HepG2 (cell line): Measurements from ENCODE around the gene MIF. TPM values are rescaled to one million over a fixed set of nuclear protein-coding genes. Genes with fewer than 3 reads are reported as not detected.

Experiments used
- ATAC-seq: fragments of 200-7000 bp; cut with Tn5 transposase; 3 replicates; pipeline ENCODE4 v1.9.1; 2020; ENCODE audit warnings: mild to moderate bottlenecking, moderate library complexity
- BruUV-seq: library from RNA; stranded (reverse); fragments of 400-500 nt; replicated peaks from 2 replicates; lab custom pipeline; 2021; lab: Mats Ljungman, UMichigan
- CTCF ChIA-PET: fragments of 300-600 bp; formaldehyde crosslinking; extraction: SDS; loops from one replicate; lab custom pipeline; 2021; ENCODE audit warnings: low total read pairs, inconsistent platforms, low intra/inter-chr PET ratio; lab: Yijun Ruan, JAX
- POLR2A ChIA-PET: fragments of 350-600 bp; sonication (Branson Sonifier 250); formaldehyde crosslinking; loops from one replicate; lab custom pipeline; 2020; ENCODE audit warnings: antibody characterized with exemption, inconsistent platforms; lab: Yijun Ruan, JAX
- DNase-seq: peaks from one replicate; pipeline ENCODE4 v3.0.0-alpha.2; 2015; ENCODE audit warnings: low spot score
- FAIRE-seq: peaks from 3 replicates; lab custom pipeline; 2011; peaks lifted over from hg19 to GRCh38; lab: Jason Lieb, UNC
- H2AFZ ChIP-seq: one replicate; pipeline ENCODE4 v1.6.1; 2011; ENCODE audit warnings: low read length, inconsistent platforms
- H3K27ac ChIP-seq: fragments of 300-600 bp; 3 replicates; pipeline ENCODE4 v1.8.0; 2011; ENCODE audit warnings: mixed run types, mild to moderate bottlenecking, mixed read lengths, low read length, inconsistent platforms; ENCODE audit not compliant: insufficient read depth; ENCODE audit errors: extremely low read length
- H3K27me3 ChIP-seq, 2 experiments: fragments of 200-600 bp in 1 of 2; 2 replicates in 1 of 2; 3 replicates in 1 of 2; pipeline versions ENCODE4 v1.6.0 to v1.8.0; 2011; ENCODE audit warnings: low read length in 2 of 2, mild to moderate bottlenecking in 2 of 2, moderate library complexity in 2 of 2, inconsistent platforms in 1 of 2; ENCODE audit not compliant: insufficient read depth in 2 of 2, control insufficient read depth in 1 of 2
- H3K36me3 ChIP-seq, 2 experiments: fragments of 200-600 bp in 1 of 2; replicated peaks in 1 of 2; 2 replicates in 1 of 2; 3 replicates in 1 of 2; pipeline versions ENCODE4 v1.5.1 to v1.8.0; 2011; ENCODE audit warnings: low read length in 2 of 2, inconsistent platforms in 1 of 2; ENCODE audit not compliant: insufficient read depth in 2 of 2, control insufficient read depth in 1 of 2
- H3K4me1 ChIP-seq: 2 replicates; pipeline ENCODE4 v1.5.1; 2012; ENCODE audit warnings: low read length, inconsistent platforms; ENCODE audit not compliant: insufficient read depth
- H3K4me2 ChIP-seq: 2 replicates; pipeline ENCODE4 v1.6.0; 2011; ENCODE audit warnings: low read depth, low read length, inconsistent platforms
- H3K4me3 ChIP-seq, 3 experiments: fragments of 200-600 bp in 1 of 3; sonication (generic), shearing (Covaris generic) in 1 of 3; replicated peaks in 1 of 3; 2 replicates each; pipeline ENCODE4 v1.5.1; 2011 to 2016; ENCODE audit warnings: low read length in 3 of 3, inconsistent platforms in 2 of 3, low read depth in 2 of 3, mild to moderate bottlenecking in 2 of 3, control low read depth in 1 of 3, mixed read lengths in 1 of 3; ENCODE audit not compliant: insufficient read depth in 1 of 3
- H3K79me2 ChIP-seq: one replicate; pipeline ENCODE4 v1.6.1; 2011; ENCODE audit warnings: low read length, inconsistent platforms; ENCODE audit not compliant: insufficient read depth
- H3K9ac ChIP-seq: 2 replicates; pipeline ENCODE4 v1.6.0; 2011; ENCODE audit warnings: mild to moderate bottlenecking, low read depth, low read length, inconsistent platforms; ENCODE audit not compliant: insufficient read depth
- H3K9me3 ChIP-seq: 2 replicates; pipeline ENCODE4 v1.5.1; 2012; ENCODE audit warnings: mild to moderate bottlenecking, low read length
- H4K20me1 ChIP-seq: 2 replicates; pipeline ENCODE4 v1.6.0; 2011; ENCODE audit warnings: inconsistent platforms, mild to moderate bottlenecking, low read length, moderate library complexity; ENCODE audit not compliant: insufficient read depth
- AGO2 ChIP-seq: fragments of 200-400 bp; formaldehyde crosslinking; optimal IDR thresholded peaks from 2 replicates; pipeline ENCODE3; 2017; ENCODE audit warnings: mild to moderate bottlenecking, low read depth, low read length, moderate library complexity
- AKAP8 ChIP-seq: sonication (generic); formaldehyde crosslinking; IDR thresholded peaks from 2 replicates; pipeline ENCODE4 v1.5.1; 2020; ENCODE audit warnings: mild to moderate bottlenecking, missing genetic modification reagents
- ARNT2 ChIP-seq: sonication (generic); formaldehyde crosslinking; IDR thresholded peaks from 2 replicates; pipeline ENCODE4 v1.8.0; 2022; ENCODE audit warnings: mild to moderate bottlenecking, low read depth, missing genetic modification reagents, moderate library complexity
- ELF3 ChIP-seq: IDR thresholded peaks from 2 replicates; pipeline ENCODE4 v1.6.1; 2016; ENCODE audit warnings: missing genetic modification reagents, missing compliant biosample characterization
- GATA4 ChIP-seq: sonication (generic); IDR thresholded peaks from 2 replicates; pipeline ENCODE4 v1.6.1; 2016; ENCODE audit warnings: antibody characterized with exemption, low read depth, borderline replicate concordance
- PHB2 ChIP-seq: fragments of 450-650 bp; IDR thresholded peaks from 2 replicates; pipeline ENCODE4 v1.6.1; 2018; ENCODE audit not compliant: partially characterized antibody
- POLR2A ChIP-seq, 2 experiments: IDR thresholded peaks; 2 replicates each; pipeline ENCODE4 v1.6.1; 2011; ENCODE audit warnings: low read depth in 2 of 2, low read length in 2 of 2, mild to moderate bottlenecking in 1 of 2, moderate library complexity in 1 of 2; ENCODE audit not compliant: insufficient read depth in 1 of 2
- POLR2AphosphoS2 ChIP-seq: IDR thresholded peaks from 2 replicates; pipeline ENCODE4 v1.6.1; 2011; ENCODE audit warnings: low read depth, low read length, improper control_type of control experiment
- POLR2AphosphoS5 ChIP-seq: IDR thresholded peaks from 2 replicates; pipeline ENCODE4 v1.6.1; 2012; ENCODE audit warnings: low read depth, low read length
- ZFP82 ChIP-seq: sonication (generic); formaldehyde crosslinking; IDR thresholded peaks from 2 replicates; pipeline ENCODE4 v1.5.1; 2020; ENCODE audit warnings: mild to moderate bottlenecking, missing genetic modification reagents, borderline replicate concordance
- ZNF383 ChIP-seq: sonication (generic); formaldehyde crosslinking; IDR thresholded peaks from 2 replicates; pipeline ENCODE4 v1.4.0; 2020; ENCODE audit warnings: missing genetic modification reagents, mild to moderate bottlenecking, borderline replicate concordance
- ZNF430 ChIP-seq: sonication (generic); formaldehyde crosslinking; IDR thresholded peaks from 2 replicates; pipeline ENCODE4 v1.9.0; 2021; ENCODE audit warnings: mild to moderate bottlenecking, missing genetic modification reagents
- ZNF768 ChIP-seq: sonication (generic); formaldehyde crosslinking; IDR thresholded peaks from 2 replicates; pipeline ENCODE4 v1.4.0; 2020; ENCODE audit warnings: missing genetic modification reagents
- ZNF879 ChIP-seq: sonication (generic); formaldehyde crosslinking; IDR thresholded peaks from 2 replicates; pipeline ENCODE4 v1.8.1; 2023; ENCODE audit warnings: missing genetic modification reagents
- WGBS: methylation state at CpG from one replicate; pipeline ENCODE4 v1.1.6; 2017; ENCODE audit warnings: low lambda C conversion rate; 5-methylcytosine and 5-hydroxymethylcytosine counted together
- in situ Hi-C: cut with HindIII; loops from 2 replicates; pipeline ENCODE4 v1.10.0; 2017; ENCODE audit warnings: low pct_unique_long_range_greater_than_20kb; ENCODE audit not compliant: extremely low pct_ligation_motif_present
- intact Hi-C: fragments of 100-400 bp; cut with micrococcal nuclease; formaldehyde crosslinking; loops from one replicate; pipeline ENCODE4 v1.10.0; 2022; ENCODE audit not compliant: unreplicated experiment
- polyA plus RNA-seq, 8 experiments: library from polyadenylated mRNA; depleted of rRNA in 3 of 8; stranded (reverse) in 7 of 8; unstranded in 1 of 8; fragments of >200 nt; fragmentation: Illumina TruSeq in 4 of 8; extraction: Trizol in 4 of 8; gene quantifications; 2 replicates each; pipeline versions ENCODE4 v1.2.1 to v1.2.3, GENCODE V29; 2011 to 2016; ENCODE audit warnings: low read depth in 4 of 8, missing spikeins in 1 of 8, mixed read lengths in 1 of 8; ENCODE audit not compliant: insufficient read depth in 1 of 8
- total RNA-seq, 5 experiments: library from RNA; depleted of rRNA; stranded (reverse); fragments of >200 nt; fragmentation: Illumina TruSeq; extraction: Trizol; gene quantifications; 2 replicates each; pipeline ENCODE4 v1.2.3, GENCODE V29; 2016; ENCODE audit warnings: low read depth in 1 of 5
- TF ChIP-seq, protein P1 (sequence below): sonication (generic); formaldehyde crosslinking; IDR thresholded peaks from 2 replicates; pipeline ENCODE4 v1.4.0; 2020; ENCODE audit warnings: missing genetic modification reagents, borderline replicate concordance
- TF ChIP-seq, protein P2 (sequence below): sonication (generic); formaldehyde crosslinking; IDR thresholded peaks from 2 replicates; pipeline ENCODE4 v1.8.1; 2023; ENCODE audit warnings: missing genetic modification reagents, inconsistent platforms, borderline replicate concordance
- TF ChIP-seq, protein P3 (sequence below): sonication (generic); formaldehyde crosslinking; IDR thresholded peaks from 2 replicates; pipeline ENCODE4 v1.4.0; 2020; ENCODE audit warnings: missing genetic modification reagents, mild to moderate bottlenecking, borderline replicate concordance

MIF gene
- total and polyA plus RNA-seq, 2 of the 13 experiments (the other 11 are each of a cell fraction or from before 2014, with no cell fraction given) = 634 to 675 TPM

DNA sequence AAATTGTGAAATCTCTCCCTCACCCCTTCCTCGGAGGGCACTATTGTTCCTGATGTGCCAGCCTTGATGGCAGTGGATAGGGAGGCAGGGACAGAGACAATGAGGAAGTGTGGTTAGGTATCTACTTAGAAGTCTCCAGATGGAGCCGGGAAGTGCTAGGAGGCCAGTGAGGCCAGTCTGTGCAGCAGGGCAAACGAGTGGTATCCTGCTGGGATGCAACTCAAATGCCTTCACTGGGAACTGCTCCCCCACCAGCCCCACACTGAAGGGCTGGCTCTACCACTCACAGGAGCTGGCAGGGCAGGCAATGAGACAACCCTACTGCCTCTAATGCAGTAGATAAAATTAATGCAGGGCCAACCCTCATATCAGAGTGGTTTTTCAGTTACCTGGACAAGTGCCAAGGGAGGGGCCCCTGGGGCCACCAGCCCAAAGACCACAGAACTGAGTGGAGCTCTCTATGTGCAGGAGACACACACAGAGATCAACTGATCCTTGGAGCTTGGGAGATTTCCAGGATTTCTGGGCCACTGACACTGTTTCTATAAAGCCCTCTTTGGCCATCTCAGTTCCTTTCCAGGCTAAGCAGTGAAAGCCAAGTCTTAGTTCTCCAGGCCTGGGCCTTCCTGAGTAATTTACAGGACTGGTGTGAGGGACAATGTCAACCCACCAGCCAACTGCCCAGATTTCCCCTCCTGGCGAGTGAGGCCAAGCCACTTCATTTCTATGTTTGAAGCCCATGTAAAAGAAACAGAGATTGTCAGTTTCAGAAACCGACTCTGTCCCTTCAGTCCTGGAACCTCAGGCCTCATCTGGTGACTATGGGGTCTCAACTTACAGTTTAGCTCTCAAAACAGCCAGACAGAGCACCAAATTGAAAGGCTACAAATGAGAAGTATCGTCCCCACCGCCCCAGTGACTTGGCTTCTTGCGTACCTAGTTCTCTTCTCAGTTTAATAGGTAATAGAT, 4.1 kb downstream of the MIF start:
- ChIA-PET CTCF (no interaction called here), POLR2A (interaction anchor here (1.0 to 4.3 kb wide), 3 partner anchors 8 to 41 kb away, joined by 3 to 23 read pairs (median 3); partner anchors contain the start of gene SLC2A11)
- BruUV-seq = no TSS peak
- TF ChIP-seq ARNT2 (CRISPR knock-in tag) = no peak
- peak; percentile 46; the same call in 1 of the 2 replicates for TF ChIP-seq POLR2AphosphoS2
- TF ChIP-seq PHB2 = no peak
- 0 out of 2 replicates have a peak, but pooled peaks have one; percentile 13 for TF ChIP-seq ELF3
- TF ChIP-seq POLR2A (IDR thresholded peaks at IDR 0.05; ENCODE audit: insufficient read depth in 1 of 2, low read depth in 2 of 2, low read length in 2 of 2) = peak; percentile 24 to 43; a peak in 2 of 4 replicates
- TF ChIP-seq, protein P1, sequence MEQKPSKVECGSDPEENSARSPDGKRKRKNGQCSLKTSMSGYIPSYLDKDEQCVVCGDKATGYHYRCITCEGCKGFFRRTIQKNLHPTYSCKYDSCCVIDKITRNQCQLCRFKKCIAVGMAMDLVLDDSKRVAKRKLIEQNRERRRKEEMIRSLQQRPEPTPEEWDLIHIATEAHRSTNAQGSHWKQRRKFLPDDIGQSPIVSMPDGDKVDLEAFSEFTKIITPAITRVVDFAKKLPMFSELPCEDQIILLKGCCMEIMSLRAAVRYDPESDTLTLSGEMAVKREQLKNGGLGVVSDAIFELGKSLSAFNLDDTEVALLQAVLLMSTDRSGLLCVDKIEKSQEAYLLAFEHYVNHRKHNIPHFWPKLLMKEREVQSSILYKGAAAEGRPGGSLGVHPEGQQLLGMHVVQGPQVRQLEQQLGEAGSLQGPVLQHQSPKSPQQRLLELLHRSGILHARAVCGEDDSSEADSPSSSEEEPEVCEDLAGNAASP (CRISPR knock-in tag) = no peak
- no peak for TF ChIP-seq ZNF383 (CRISPR knock-in tag)
- peak; percentile 52; the same call in 1 of the 2 replicates for TF ChIP-seq POLR2AphosphoS5
- TF ChIP-seq ZNF768 (CRISPR knock-in tag) = no peak
- TF ChIP-seq, protein P2, sequence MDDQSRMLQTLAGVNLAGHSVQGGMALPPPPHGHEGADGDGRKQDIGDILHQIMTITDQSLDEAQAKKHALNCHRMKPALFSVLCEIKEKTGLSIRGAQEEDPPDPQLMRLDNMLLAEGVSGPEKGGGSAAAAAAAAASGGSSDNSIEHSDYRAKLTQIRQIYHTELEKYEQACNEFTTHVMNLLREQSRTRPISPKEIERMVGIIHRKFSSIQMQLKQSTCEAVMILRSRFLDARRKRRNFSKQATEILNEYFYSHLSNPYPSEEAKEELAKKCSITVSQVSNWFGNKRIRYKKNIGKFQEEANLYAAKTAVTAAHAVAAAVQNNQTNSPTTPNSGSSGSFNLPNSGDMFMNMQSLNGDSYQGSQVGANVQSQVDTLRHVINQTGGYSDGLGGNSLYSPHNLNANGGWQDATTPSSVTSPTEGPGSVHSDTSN (CRISPR knock-in tag) = no peak
- TF ChIP-seq AGO2 = peak; percentile 54
- TF ChIP-seq, protein P3, sequence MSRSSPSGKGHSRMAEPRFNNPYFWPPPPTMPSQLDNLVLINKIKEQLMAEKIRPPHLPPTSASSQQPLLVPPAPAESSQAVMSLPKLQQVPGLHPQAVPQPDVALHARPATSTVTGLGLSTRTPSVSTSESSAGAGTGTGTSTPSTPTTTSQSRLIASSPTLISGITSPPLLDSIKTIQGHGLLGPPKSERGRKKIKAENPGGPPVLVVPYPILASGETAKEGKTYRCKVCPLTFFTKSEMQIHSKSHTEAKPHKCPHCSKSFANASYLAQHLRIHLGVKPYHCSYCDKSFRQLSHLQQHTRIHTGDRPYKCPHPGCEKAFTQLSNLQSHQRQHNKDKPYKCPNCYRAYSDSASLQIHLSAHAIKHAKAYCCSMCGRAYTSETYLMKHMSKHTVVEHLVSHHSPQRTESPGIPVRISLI (CRISPR knock-in tag) = no peak
- peak; percentile 88 for TF ChIP-seq AKAP8
- no peak for TF ChIP-seq ZNF430 (CRISPR knock-in tag)
- TF ChIP-seq GATA4 = no peak
- TF ChIP-seq ZFP82 = no peak
- TF ChIP-seq ZNF879 = no peak

More for the DNA sequence above, 4.1 kb downstream of the MIF start:
- in situ Hi-C loops = no loop called here
- Histone ChIP-seq H3K4me3 (no peak overlapping the region), H3K36me3 (peaks cover 5 to 17% of the 10 kb centered on the region in 2 experiments; a peak in 4 of 5 replicates), H3K9ac (no peak overlapping the region), H3K9me3 (no peaks in the 10 kb centered on the region), H3K4me1 (peaks cover 44% of the 10 kb centered on the region), H3K27ac (peak overlapping the region; percentile 20), H2AFZ (no peak overlapping the region), H4K20me1 (peaks cover 14% of the 10 kb centered on the region; the same call in 1 of the 2 replicates), H3K79me2 (peaks cover 16% of the 10 kb centered on the region), H3K27me3 (no peaks in the 10 kb centered on the region; a peak in 1 of 5 replicates), H3K4me2 (no peak overlapping the region)
- FAIRE-seq (no peak), ATAC-seq (no peak), DNase-seq (no peak)
- intact Hi-C loops = no loop called here
- 64% methylated on average over 8 of the region's 8 CpGs for WGBS
